HEK293T (cell line): ENCODE results near the gene TBC1D19.

Source experiments
- ARNT ChIP-seq: fragments of 450-650 bp; IDR thresholded peaks from 2 replicates; pipeline ENCODE4 v1.6.1; 2017; ENCODE audit warnings: mild to moderate bottlenecking
- BHLHE40 ChIP-seq: fragments of 450-650 bp; IDR thresholded peaks from 2 replicates; pipeline ENCODE4 v1.6.1; 2016; ENCODE audit warnings: mild to moderate bottlenecking, moderate library complexity, borderline replicate concordance
- FOXA1 ChIP-seq: fragments of 450-650 bp; IDR thresholded peaks from 2 replicates; pipeline ENCODE4 v1.6.1; 2016; ENCODE audit warnings: mild to moderate bottlenecking
- FOXK2 ChIP-seq: fragments of 450-650 bp; IDR thresholded peaks from 2 replicates; pipeline ENCODE4 v1.6.1; 2016; ENCODE audit warnings: mild to moderate bottlenecking
- HDGF ChIP-seq: fragments of 450-650 bp; IDR thresholded peaks from 2 replicates; pipeline ENCODE4 v1.6.1; 2017; ENCODE audit warnings: antibody characterized with exemption, borderline replicate concordance
- SP1 ChIP-seq: fragments of 450-650 bp; IDR thresholded peaks from 2 replicates; pipeline ENCODE4 v1.6.1; 2017
- SUZ12 ChIP-seq: fragments of 450-650 bp; IDR thresholded peaks from 2 replicates; pipeline ENCODE4 v1.6.1; 2016; ENCODE audit warnings: mild to moderate bottlenecking
- TARDBP ChIP-seq: fragments of 450-650 bp; IDR thresholded peaks from 2 replicates; pipeline ENCODE4 v1.6.1; 2016
- ZNF384 ChIP-seq: fragments of 450-650 bp; IDR thresholded peaks from 2 replicates; pipeline ENCODE4 v1.6.1; 2016

DNA sequence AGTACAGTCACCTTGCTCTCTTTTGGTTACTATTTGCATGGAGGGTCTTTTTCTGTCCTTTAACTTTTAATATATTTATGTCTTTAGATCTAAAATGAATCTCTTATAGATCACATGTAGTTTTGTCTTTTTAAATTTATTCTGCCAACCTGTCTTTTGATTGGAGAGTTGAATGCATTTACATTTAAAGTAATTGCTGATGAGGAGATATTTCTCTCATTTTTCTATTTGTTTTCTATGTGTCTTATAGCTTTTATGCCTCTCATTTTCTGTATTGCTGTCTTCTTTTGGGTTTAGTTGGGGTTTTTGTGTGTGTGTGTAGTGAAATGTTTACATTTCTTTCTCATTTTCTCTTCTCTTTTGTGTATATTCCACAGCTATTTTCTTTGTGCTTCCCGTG lies 123.5 kb downstream of the TBC1D19 start:
- no peak for TF ChIP-seq SUZ12
- TF ChIP-seq SP1, result no peak
- TF ChIP-seq BHLHE40, result no peak
- TF ChIP-seq HDGF, result no peak
- no peak for TF ChIP-seq FOXA1
- TF ChIP-seq ARNT, result no peak
- no peak for TF ChIP-seq ZNF384
- no peak for TF ChIP-seq TARDBP
- TF ChIP-seq FOXK2, result no peak
